Mesothelial cell of epicardium (in vitro differentiated cells): Measurements from ENCODE around the gene LMOD3. TPM values are rescaled to one million over a fixed set of nuclear protein-coding genes. Genes with fewer than 3 reads are reported as not detected.

Experiments
- DNase-seq, 2 experiments: peaks; one replicate each; pipeline ENCODE4 v3.0.0; 2021; ENCODE audit warnings: low spot score in 2 of 2; ENCODE audit not compliant: unreplicated experiment in 2 of 2
- H3K27ac Mint-ChIP-seq: 2 replicates; pipeline ENCODE4 v1.8.0; 2021; ENCODE audit warnings: mixed read lengths
- H3K27me3 Mint-ChIP-seq: 2 replicates; pipeline ENCODE4 v1.8.0; 2021; ENCODE audit warnings: low read depth, mixed read lengths
- H3K36me3 Mint-ChIP-seq: 2 replicates; pipeline ENCODE4 v1.8.0; 2021; ENCODE audit warnings: mixed read lengths
- H3K4me1 Mint-ChIP-seq: 2 replicates; pipeline ENCODE4 v1.8.0; 2021; ENCODE audit warnings: mixed read lengths
- H3K4me3 Mint-ChIP-seq: 2 replicates; pipeline ENCODE4 v1.8.0; 2021; ENCODE audit warnings: mild to moderate bottlenecking, moderate library complexity, mixed read lengths
- H3K9me3 Mint-ChIP-seq: 2 replicates; pipeline ENCODE4 v1.8.0; 2021; ENCODE audit warnings: mixed read lengths
- CTCF ChIP-seq: fragments of 200-600 bp; sonication (generic); IDR thresholded peaks from one replicate; pipeline ENCODE4 v1.5.0; 2021; ENCODE audit warnings: antibody characterized with exemption; ENCODE audit not compliant: unreplicated experiment
- total RNA-seq: library from RNA; stranded (reverse); gene quantifications from 3 replicates; pipeline ENCODE4 v1.2.1, GENCODE V29; 2021

LMOD3 gene
- total RNA-seq, 1 donor from 2014 or later: not detected

- DNase-seq: no peak
- TF ChIP-seq CTCF: no peak
- Mint-ChIP-seq H3K4me3 (no peak overlapping the region), H3K36me3 (no peaks in the 10 kb centered on the region), H3K27me3 (no peaks in the 10 kb centered on the region), H3K4me1 (peaks cover 5% of the 10 kb centered on the region), H3K9me3 (no peaks in the 10 kb centered on the region), H3K27ac (no peak overlapping the region)
Observed at GRCh38 chr3:69126216-69126615, 3.8 kb upstream of the LMOD3 start.

GRCh38 chr3:69121950-69122349 lies 445 bp downstream of the LMOD3 start:
- no peaks in the 10 kb centered on the region for H3K36me3 Mint-ChIP-seq
- H3K27ac Mint-ChIP-seq: no peak overlapping the region
- no peaks in the 10 kb centered on the region for H3K27me3 Mint-ChIP-seq
- no peak for DNase-seq
- TF ChIP-seq CTCF: no peak
- peaks cover 13% of the 10 kb centered on the region for H3K4me1 Mint-ChIP-seq
- H3K9me3 Mint-ChIP-seq: no peaks in the 10 kb centered on the region
- no peak overlapping the region for H3K4me3 Mint-ChIP-seq

GRCh38 chr3:69121513-69121912 lies 882 bp downstream of the LMOD3 start:
- Mint-ChIP-seq H3K4me1 (peaks cover 18% of the 10 kb centered on the region), H3K27ac (no peak overlapping the region), H3K9me3 (no peaks in the 10 kb centered on the region), H3K27me3 (no peaks in the 10 kb centered on the region), H3K4me3 (no peak overlapping the region), H3K36me3 (no peaks in the 10 kb centered on the region)
- TF ChIP-seq CTCF: no peak
- DNase-seq: no peak

- H3K27ac Mint-ChIP-seq: no peak overlapping the region
- no peaks in the 10 kb centered on the region for H3K36me3 Mint-ChIP-seq
- H3K4me3 Mint-ChIP-seq: no peak overlapping the region
- peaks cover 23% of the 10 kb centered on the region for H3K4me1 Mint-ChIP-seq
- H3K9me3 Mint-ChIP-seq: no peaks in the 10 kb centered on the region
- no peaks in the 10 kb centered on the region for H3K27me3 Mint-ChIP-seq
- peak; percentile 93 for TF ChIP-seq CTCF
- DNase-seq: peak; percentile 34 to 81
Observed at GRCh38 chr3:69120879-69121464, 1.4 kb downstream of the LMOD3 start.

GRCh38 chr3:69119681-69120080 lies 2.7 kb downstream of the LMOD3 start:
- Mint-ChIP-seq H3K9me3 (no peaks in the 10 kb centered on the region), H3K27ac (no peak overlapping the region), H3K27me3 (no peaks in the 10 kb centered on the region), H3K36me3 (no peaks in the 10 kb centered on the region), H3K4me3 (no peak overlapping the region), H3K4me1 (peaks cover 27% of the 10 kb centered on the region)
- TF ChIP-seq CTCF: no peak
- DNase-seq: no peak

- H3K4me3 Mint-ChIP-seq: no peak overlapping the region
- no peak for DNase-seq
- no peaks in the 10 kb centered on the region for H3K9me3 Mint-ChIP-seq
- H3K4me1 Mint-ChIP-seq: peaks cover 27% of the 10 kb centered on the region
- no peak overlapping the region for H3K27ac Mint-ChIP-seq
- no peak for TF ChIP-seq CTCF
- H3K27me3 Mint-ChIP-seq: no peaks in the 10 kb centered on the region
- no peaks in the 10 kb centered on the region for H3K36me3 Mint-ChIP-seq
Observed at GRCh38 chr3:69119138-69119537, 3.3 kb downstream of the LMOD3 start.
